Upper lobe of right lung (tissue), 1 donor: ENCODE results near the gene SYNJ2. TPM values are rescaled to one million over a fixed set of nuclear protein-coding genes. Genes with fewer than 3 reads are reported as not detected.
A peak's percentile ranks its signal among the peaks of the same experiment; 100 is the strongest.

Experiments
- ATAC-seq: fragments of 200-7000 bp; cut with Tn5 transposase; one replicate; pipeline ENCODE4 v1.9.1; 2020; ENCODE audit warnings: mild to moderate bottlenecking, moderate library complexity
- DNase-seq: peaks from one replicate; pipeline ENCODE4 v3.0.0-alpha.2; 2020
- H3K27ac ChIP-seq: fragments of 200-600 bp; one replicate; pipeline ENCODE4 v1.8.0; 2022
- H3K27me3 ChIP-seq: fragments of 200-600 bp; one replicate; pipeline ENCODE4 v1.8.0; 2022; ENCODE audit warnings: mild to moderate bottlenecking
- H3K36me3 ChIP-seq: fragments of 200-600 bp; one replicate; pipeline ENCODE4 v1.8.0; 2022
- H3K4me1 ChIP-seq: fragments of 200-600 bp; one replicate; pipeline ENCODE4 v1.8.0; 2022
- H3K4me3 ChIP-seq: fragments of 200-600 bp; one replicate; pipeline ENCODE4 v1.8.0; 2022; ENCODE audit warnings: mild to moderate bottlenecking
- H3K9me3 ChIP-seq: fragments of 200-600 bp; one replicate; pipeline ENCODE4 v1.8.0; 2022
- intact Hi-C: fragments of 100-400 bp; cut with DNase I; formaldehyde crosslinking; loops from one replicate; pipeline ENCODE4 v1.11.0; 2022
- total RNA-seq: library from RNA; stranded (reverse); fragmentation: NEBNext Ultra II Directional; extraction: Animal tissue kit (Norgen Biotek cat#: 25700); gene quantifications from one replicate; pipeline ENCODE4 v1.2.1, GENCODE V29; 2021
- TF ChIP-seq, protein P1 (sequence below): fragments of 200-600 bp; IDR thresholded peaks from one replicate; pipeline ENCODE4 v1.8.0; 2022; ENCODE audit warnings: antibody characterized with exemption
- donor health status: DM: no; HTN: yes; CAD: no; lungs with severe emphysema.

Gene SYNJ2
- total RNA-seq, 1 donor from 2014 or later = 7.2 TPM

DNA sequence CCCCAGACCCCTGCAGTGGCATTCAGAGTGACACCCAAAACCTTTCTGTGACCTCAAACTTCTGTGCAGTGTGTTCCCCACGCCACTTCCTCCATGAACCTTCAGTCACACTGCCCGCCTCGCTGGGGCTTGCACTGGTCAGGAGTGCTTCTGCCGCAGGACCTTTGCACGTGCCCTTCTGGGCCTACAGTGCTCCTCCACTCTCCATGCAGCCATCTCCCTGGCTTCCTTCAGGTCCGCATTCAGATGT is 27.1 kb downstream of the SYNJ2 start:
- Histone ChIP-seq H3K36me3 (no peaks in the 10 kb centered on the region), H3K9me3 (no peaks in the 10 kb centered on the region), H3K4me3 (no peak overlapping the region), H3K27me3 (no peaks in the 10 kb centered on the region), H3K27ac (peak overlapping the region; percentile 63), H3K4me1 (peaks cover 36% of the 10 kb centered on the region)
- intact Hi-C loops = no loop called here
- peak; percentile 59 for ATAC-seq
- peak; percentile 68 for DNase-seq
- TF ChIP-seq, protein P1, sequence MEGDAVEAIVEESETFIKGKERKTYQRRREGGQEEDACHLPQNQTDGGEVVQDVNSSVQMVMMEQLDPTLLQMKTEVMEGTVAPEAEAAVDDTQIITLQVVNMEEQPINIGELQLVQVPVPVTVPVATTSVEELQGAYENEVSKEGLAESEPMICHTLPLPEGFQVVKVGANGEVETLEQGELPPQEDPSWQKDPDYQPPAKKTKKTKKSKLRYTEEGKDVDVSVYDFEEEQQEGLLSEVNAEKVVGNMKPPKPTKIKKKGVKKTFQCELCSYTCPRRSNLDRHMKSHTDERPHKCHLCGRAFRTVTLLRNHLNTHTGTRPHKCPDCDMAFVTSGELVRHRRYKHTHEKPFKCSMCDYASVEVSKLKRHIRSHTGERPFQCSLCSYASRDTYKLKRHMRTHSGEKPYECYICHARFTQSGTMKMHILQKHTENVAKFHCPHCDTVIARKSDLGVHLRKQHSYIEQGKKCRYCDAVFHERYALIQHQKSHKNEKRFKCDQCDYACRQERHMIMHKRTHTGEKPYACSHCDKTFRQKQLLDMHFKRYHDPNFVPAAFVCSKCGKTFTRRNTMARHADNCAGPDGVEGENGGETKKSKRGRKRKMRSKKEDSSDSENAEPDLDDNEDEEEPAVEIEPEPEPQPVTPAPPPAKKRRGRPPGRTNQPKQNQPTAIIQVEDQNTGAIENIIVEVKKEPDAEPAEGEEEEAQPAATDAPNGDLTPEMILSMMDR = no peak

DNA sequence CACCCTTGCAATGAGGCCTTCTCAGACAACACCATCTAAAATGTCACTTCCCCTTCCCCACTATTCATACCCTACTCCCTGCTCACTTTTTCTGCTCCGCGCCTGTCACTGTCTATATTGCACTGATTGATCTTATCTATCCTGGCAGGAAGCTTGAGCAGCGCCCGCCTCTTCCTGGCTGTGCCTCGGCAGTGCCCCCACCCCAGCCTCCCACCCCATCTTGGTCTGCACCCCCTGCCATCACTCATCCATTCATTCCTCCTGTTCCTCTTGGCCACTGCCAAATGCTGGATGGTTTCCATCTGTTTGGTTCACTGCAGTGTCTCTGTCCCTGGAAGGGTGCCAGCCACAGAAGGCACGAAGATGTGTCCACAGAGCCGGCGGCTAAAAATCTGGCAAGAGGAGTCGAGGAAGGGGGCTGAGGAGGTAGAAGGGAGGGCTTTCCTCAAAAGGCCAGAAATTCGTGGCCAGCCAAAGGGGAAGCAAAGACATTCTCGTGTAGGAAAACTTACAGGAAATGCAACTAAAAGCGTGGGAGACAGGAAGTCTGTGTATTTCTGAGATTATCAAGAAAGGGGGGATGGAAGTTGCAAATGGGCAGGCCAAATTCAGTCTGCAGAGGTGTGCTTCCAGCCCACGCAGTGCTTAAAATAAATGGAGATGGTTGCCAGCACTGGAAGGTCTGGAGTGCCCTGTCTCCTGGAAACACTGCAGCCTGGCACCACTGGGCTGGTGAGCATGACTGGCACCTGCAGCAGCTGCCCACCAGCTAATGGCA is 27.6 kb downstream of the SYNJ2 start:
- DNase-seq = peak; percentile 68
- Histone ChIP-seq H3K27me3 (no peaks in the 10 kb centered on the region), H3K36me3 (no peaks in the 10 kb centered on the region), H3K9me3 (no peaks in the 10 kb centered on the region), H3K4me1 (peaks cover 31% of the 10 kb centered on the region), H3K27ac (peak overlapping the region; percentile 63), H3K4me3 (no peak overlapping the region)
- TF ChIP-seq, protein P1 = no peak
- ATAC-seq = peak; percentile 44
- intact Hi-C loops = no loop called here

DNA sequence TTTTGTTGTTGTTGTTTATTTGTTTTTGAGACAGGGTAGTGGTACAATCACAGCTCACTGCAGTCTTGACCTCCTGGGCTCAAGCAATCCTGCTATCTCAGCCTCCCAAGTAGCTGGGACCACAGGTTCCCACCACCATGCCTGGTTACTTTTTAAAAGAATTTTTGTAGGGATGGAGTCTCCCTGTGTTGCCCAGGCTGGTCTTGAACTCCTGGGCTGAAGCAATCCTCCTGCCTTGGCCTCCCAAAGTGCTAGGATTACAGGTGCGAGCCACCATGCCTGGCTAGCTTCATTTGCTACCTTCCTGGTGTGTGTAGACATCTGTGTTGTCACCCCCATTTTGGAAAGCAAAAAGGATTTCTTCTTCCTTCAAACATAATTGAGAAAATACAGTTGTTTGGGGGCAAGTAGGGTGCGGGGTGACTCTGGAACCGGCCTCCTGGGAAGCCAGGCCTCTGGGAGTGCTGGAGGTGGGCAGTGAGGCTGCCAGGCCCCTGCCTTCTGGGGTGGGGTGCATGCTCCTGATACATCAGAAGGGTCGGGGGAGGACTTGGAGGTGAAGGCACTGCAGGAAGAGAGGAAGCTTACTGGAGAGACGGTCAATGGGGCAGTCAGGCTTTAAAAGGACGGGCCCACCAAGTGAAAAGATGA is 28.4 kb downstream of the SYNJ2 start:
- Histone ChIP-seq H3K27ac (peak overlapping the region; percentile 17), H3K36me3 (no peaks in the 10 kb centered on the region), H3K27me3 (no peaks in the 10 kb centered on the region), H3K4me3 (no peak overlapping the region), H3K4me1 (peaks cover 27% of the 10 kb centered on the region), H3K9me3 (no peaks in the 10 kb centered on the region)
- no peak for DNase-seq
- intact Hi-C loops = no loop called here
- ATAC-seq = no peak
- TF ChIP-seq, protein P1 = no peak

DNA sequence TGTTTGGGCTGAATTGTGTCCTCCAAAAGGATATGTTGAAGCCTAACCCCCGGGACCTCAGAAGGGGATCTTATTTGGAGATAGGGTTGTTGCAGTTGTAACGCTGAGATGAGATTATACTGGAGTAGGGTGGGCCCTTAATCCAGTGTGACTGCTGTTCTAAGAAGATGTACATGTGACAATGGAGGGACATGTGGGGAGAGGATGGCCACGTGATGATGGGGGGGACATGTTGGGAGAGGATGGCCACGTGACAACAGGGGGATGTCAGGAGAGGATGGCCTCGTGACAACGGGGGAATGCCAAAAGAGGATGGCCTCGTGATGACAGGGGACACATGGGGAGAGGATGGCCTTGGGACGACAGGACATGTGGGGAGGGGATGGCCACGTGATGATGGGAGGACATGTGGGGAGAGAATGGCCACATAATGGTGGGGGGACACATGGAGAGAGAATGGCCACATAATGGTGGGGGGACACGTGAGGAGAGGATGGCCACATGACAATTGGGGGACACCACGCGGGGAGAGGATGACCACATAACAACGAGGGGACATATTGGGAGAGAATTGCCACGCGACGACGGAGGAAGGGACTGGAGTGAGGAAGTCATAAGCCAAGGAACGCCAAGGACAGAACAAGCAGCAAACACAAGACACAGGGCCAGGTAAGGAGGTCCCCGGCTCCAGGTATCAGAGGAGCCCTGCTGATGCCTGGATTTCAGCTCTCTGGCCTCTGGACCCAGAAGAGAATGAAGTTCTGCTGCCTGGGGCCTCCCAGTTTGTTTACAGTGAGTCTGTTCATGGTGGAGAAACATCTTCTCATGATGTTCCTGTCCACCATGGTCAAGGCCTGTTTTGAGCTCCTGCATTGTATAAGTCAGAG is 29.2 kb downstream of the SYNJ2 start:
- Histone ChIP-seq H3K27ac (no peak overlapping the region), H3K9me3 (no peaks in the 10 kb centered on the region), H3K4me3 (no peak overlapping the region), H3K27me3 (no peaks in the 10 kb centered on the region), H3K36me3 (no peaks in the 10 kb centered on the region), H3K4me1 (peaks cover 27% of the 10 kb centered on the region)
- TF ChIP-seq, protein P1 = no peak
- peak; percentile 38 for DNase-seq
- ATAC-seq = no peak
- intact Hi-C loops = no loop called here

DNA sequence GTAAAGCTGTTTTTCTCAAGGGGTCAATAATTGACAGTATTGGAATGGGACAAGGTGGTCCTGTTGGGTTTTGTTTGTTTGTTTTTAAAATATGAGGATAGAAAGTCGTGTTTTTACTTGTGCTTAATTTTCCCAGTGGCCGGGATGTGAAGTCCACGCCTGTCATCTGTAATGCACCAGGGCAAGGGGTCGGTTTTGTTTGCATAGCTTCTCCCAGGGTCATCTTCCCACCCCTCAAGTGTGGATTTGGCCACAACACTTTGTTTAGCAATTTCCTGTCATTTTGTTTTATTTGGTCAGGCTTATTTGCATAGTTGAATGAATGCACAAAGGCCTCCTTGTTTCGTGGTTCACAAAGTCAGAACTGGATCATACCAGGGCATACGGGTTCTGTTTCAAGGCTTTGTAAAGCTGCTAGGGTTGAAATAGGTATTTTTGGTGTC is 29.8 kb downstream of the SYNJ2 start:
- H3K4me3 ChIP-seq = no peak overlapping the region
- intact Hi-C loops = no loop called here
- no peaks in the 10 kb centered on the region for H3K9me3 ChIP-seq
- ATAC-seq (no peak), DNase-seq (no peak)
- no peaks in the 10 kb centered on the region for H3K36me3 ChIP-seq
- TF ChIP-seq, protein P1 = no peak
- no peaks in the 10 kb centered on the region for H3K27me3 ChIP-seq
- no peak overlapping the region for H3K27ac ChIP-seq
- peaks cover 27% of the 10 kb centered on the region for H3K4me1 ChIP-seq
